ENCODE measurements around the gene TRPC4.

DNA sequence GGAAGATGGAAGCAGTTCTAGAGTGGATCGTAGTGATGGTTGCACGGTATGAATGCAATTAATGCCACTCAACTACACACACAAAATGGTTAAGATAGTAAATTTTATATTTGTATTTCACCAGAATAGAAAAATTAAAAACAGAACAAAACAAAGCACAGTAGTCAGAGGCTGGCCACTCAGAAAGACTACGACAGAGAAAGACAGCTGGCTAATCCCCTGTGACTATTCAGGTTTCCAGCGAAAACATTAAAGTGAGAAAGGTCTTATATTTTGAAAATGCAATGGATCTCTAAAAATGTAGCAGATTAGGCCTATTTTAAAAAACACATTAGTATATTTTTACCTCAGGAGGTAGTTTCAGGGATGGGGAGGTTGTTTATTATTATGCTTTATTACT lies 139.7 kb downstream of the TRPC4 start:
- TF ChIP-seq CTCF (conservative IDR thresholded peaks at IDR 0.05; ENCODE audit: low read length) (no peak), EZH2phosphoT487 (IDR thresholded peaks at IDR 0.05; ENCODE audit: borderline replicate concordance, low read depth, low read length) (no peak)

Measured in OCI-LY7 (cell line).